T-helper 2 cell treated with Interferon-gamma antibody and Interleukin-4, amounts not matched to agents 100 ng/mL and 5 ng/mL, for 36 hours (primary cell): ENCODE data around the gene APRT. TPM values are rescaled to one million over a fixed set of nuclear protein-coding genes. Genes with fewer than 3 reads are reported as not detected.

Experiments used
- intact Hi-C: fragments of 100-400 bp; cut with micrococcal nuclease; formaldehyde crosslinking; loops from one replicate; pipeline ENCODE4 v1.15.1; 2023
- total RNA-seq: library from RNA; stranded (reverse); gene quantifications from 2 replicates; pipeline ENCODE4 v1.2.3, GENCODE V29; 2022

APRT gene
- total RNA-seq, 1 donor from 2014 or later, result 196 TPM

- intact Hi-C loops, result loop anchor here (2.0 kb wide), 1 partner anchor 361 kb away; the partner anchor contains the start of gene CDH15
These were observed 2.0 kb downstream of the APRT start for GRCh38 chr16:88809676-88810165.

- intact Hi-C loops, result no loop called here
These were observed 2.6 kb downstream of the APRT start for GRCh38 chr16:88809068-88809675.

GRCh38 chr16:88807626-88808453, 3.9 kb downstream of the APRT start:
- intact Hi-C loops, result no loop called here

GRCh38 chr16:88807142-88807625, 4.5 kb downstream of the APRT start:
- intact Hi-C loops, result no loop called here

- intact Hi-C loops, result no loop called here
These were observed 5.1 kb downstream of the APRT start for GRCh38 chr16:88806491-88807111.

- intact Hi-C loops, result no loop called here
These were observed 5.8 kb downstream of the APRT start for GRCh38 chr16:88805887-88806393.

GRCh38 chr16:88805340-88805715, 6.4 kb downstream of the APRT start:
- intact Hi-C loops, result no loop called here

GRCh38 chr16:88804552-88805339, 7.0 kb downstream of the APRT start:
- intact Hi-C loops, result loop anchor here (5.0 kb wide), 3 partner anchors 62 to 232 kb away; partner anchors contain the start of gene ZC3H18

- intact Hi-C loops, result loop anchor here (5.0 kb wide), 3 partner anchors 62 to 232 kb away; partner anchors contain the start of gene ZC3H18
These were observed 7.6 kb downstream of the APRT start for GRCh38 chr16:88804173-88804551.

GRCh38 chr16:88803264-88803987, 8.3 kb downstream of the APRT start, which contains the start of gene CDT1:
Gene CDT1 (plus strand): TSS chr16:88803789. CDS start chr16:88803832, 43 bp downstream.
- intact Hi-C loops, result loop anchor here (1.0 to 5.0 kb wide), 5 partner anchors 8 to 231 kb away; partner anchors contain the start of genes APRT, PIEZO1 and ZC3H18

- intact Hi-C loops, result loop anchor here (5.0 kb wide), 3 partner anchors 58 to 228 kb away; partner anchors contain the start of gene ZC3H18
These were observed 11.5 kb downstream of the APRT start for GRCh38 chr16:88800277-88800592.

GRCh38 chr16:88799569-88800276, 12.0 kb downstream of the APRT start:
- intact Hi-C loops, result loop anchor here (5.0 kb wide), 3 partner anchors 57 to 227 kb away; partner anchors contain the start of gene ZC3H18

- intact Hi-C loops, result no loop called here
These were observed 12.8 kb downstream of the APRT start for GRCh38 chr16:88798772-88799455.

- intact Hi-C loops, result no loop called here
These were observed 13.7 kb downstream of the APRT start for GRCh38 chr16:88798073-88798472.

- intact Hi-C loops, result no loop called here
These were observed 15.4 kb downstream of the APRT start for GRCh38 chr16:88796278-88796677.

- intact Hi-C loops, result no loop called here
These were observed 18.3 kb downstream of the APRT start for GRCh38 chr16:88793251-88793954.

GRCh38 chr16:88792668-88793250, 19.0 kb downstream of the APRT start:
- intact Hi-C loops, result no loop called here
